Right atrium auricular region (tissue), 2 donors: ENCODE measurements around the gene PDSS2. TPM values are rescaled to one million over a fixed set of nuclear protein-coding genes. Genes with fewer than 3 reads are reported as not detected.

Source experiments
- DNase-seq: peaks from one replicate; pipeline ENCODE4 v3.0.0-alpha.2; 2019; ENCODE audit warnings: low spot score
- H3K27ac ChIP-seq, 2 donors: fragments of 200-600 bp; sonication (generic); 1 replicate in 1 of 2; 2 replicates in 1 of 2; pipeline ENCODE4 v1.5.1; 2016 to 2019
- H3K27me3 ChIP-seq, 2 donors: fragments of 200-600 bp; sonication (generic); one replicate each; pipeline versions ENCODE4 v1.5.1 to v1.6.0; 2017 to 2019
- H3K36me3 ChIP-seq: fragments of 200-600 bp; sonication (generic); one replicate; pipeline ENCODE4 v1.5.1; 2016
- H3K4me1 ChIP-seq, 2 donors: fragments of 200-600 bp; sonication (generic); one replicate each; pipeline versions ENCODE4 v1.5.1 to v1.6.0; 2017 to 2019
- H3K4me3 ChIP-seq, 2 donors: fragments of 200-600 bp; sonication (generic); 1 replicate in 1 of 2; 2 replicates in 1 of 2; pipeline ENCODE4 v1.5.1; 2017 to 2019; ENCODE audit warnings: mild to moderate bottlenecking in 1 of 2, moderate library complexity in 1 of 2
- H3K9me3 ChIP-seq, 2 donors: fragments of 200-600 bp; sonication (generic); one replicate each; pipeline ENCODE4 v1.5.1; 2019
- total RNA-seq, 2 donors: library from RNA; depleted of rRNA; stranded (reverse); fragments of >200 nt; gene quantifications; one replicate each; pipeline ENCODE4 v1.1.0, GENCODE V29; 2016
- TF ChIP-seq, protein P1 (sequence below), 2 donors: fragments of 200-600 bp; sonication (generic); IDR thresholded peaks; one replicate each; pipeline ENCODE4 v1.5.1; 2019; ENCODE audit warnings: antibody characterized with exemption in 2 of 2

PDSS2 gene
- total RNA-seq, 2 donors from 2014 or later: 8.8 to 18.2 TPM

DNA sequence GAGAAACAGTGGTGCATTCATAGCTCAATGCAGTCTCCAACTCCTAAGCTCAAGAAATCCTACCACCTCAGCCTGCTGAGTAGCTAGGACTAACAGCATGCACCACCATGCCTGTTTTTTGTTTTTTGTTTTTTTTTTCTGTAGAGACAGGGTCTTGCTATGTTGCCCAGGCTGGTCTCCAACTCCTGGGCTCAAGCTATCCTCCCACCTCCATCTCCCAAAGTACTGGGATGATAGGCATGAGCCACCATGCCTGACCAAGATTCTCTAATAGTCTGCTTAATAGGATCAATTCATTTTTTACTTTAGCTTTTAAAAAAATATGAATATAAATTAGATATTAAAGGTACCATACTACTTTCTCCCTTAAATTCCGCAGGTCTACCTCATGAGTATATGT lies 191.7 kb downstream of the PDSS2 start:
- H3K27me3 ChIP-seq: no peaks in the 10 kb centered on the region
- no peaks in the 10 kb centered on the region for H3K4me1 ChIP-seq
- TF ChIP-seq, protein P1, sequence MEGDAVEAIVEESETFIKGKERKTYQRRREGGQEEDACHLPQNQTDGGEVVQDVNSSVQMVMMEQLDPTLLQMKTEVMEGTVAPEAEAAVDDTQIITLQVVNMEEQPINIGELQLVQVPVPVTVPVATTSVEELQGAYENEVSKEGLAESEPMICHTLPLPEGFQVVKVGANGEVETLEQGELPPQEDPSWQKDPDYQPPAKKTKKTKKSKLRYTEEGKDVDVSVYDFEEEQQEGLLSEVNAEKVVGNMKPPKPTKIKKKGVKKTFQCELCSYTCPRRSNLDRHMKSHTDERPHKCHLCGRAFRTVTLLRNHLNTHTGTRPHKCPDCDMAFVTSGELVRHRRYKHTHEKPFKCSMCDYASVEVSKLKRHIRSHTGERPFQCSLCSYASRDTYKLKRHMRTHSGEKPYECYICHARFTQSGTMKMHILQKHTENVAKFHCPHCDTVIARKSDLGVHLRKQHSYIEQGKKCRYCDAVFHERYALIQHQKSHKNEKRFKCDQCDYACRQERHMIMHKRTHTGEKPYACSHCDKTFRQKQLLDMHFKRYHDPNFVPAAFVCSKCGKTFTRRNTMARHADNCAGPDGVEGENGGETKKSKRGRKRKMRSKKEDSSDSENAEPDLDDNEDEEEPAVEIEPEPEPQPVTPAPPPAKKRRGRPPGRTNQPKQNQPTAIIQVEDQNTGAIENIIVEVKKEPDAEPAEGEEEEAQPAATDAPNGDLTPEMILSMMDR (IDR thresholded peaks at IDR 0.05): no peak
- no peak overlapping the region for H3K27ac ChIP-seq
- H3K9me3 ChIP-seq: no peaks in the 10 kb centered on the region
- no peaks in the 10 kb centered on the region for H3K36me3 ChIP-seq
- no peak overlapping the region for H3K4me3 ChIP-seq
- DNase-seq: no peak

DNA sequence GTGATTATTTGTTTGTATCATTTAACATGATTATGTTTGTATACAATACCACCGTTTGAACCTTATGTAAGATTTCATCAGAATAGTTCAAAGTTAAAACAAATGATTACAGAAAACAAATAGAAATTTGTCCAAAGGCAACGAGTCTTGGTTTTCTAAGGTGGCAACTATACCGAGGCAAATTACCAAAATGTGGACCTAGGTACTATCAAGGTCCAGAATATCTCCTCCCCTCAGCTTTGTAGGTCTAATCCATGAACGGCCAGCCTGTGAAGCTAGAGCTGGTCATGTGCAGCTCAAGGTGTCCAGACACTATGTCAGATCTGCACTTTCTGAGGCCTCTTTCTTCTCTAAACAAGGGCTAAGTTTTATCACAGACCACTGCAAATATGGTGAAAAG lies 192.4 kb downstream of the PDSS2 start:
- no peaks in the 10 kb centered on the region for H3K36me3 ChIP-seq
- no peaks in the 10 kb centered on the region for H3K9me3 ChIP-seq
- DNase-seq: no peak
- H3K4me3 ChIP-seq: no peak overlapping the region
- no peaks in the 10 kb centered on the region for H3K27me3 ChIP-seq
- TF ChIP-seq, protein P1 (IDR thresholded peaks at IDR 0.05): no peak
- no peaks in the 10 kb centered on the region for H3K4me1 ChIP-seq
- H3K27ac ChIP-seq: no peak overlapping the region

DNA sequence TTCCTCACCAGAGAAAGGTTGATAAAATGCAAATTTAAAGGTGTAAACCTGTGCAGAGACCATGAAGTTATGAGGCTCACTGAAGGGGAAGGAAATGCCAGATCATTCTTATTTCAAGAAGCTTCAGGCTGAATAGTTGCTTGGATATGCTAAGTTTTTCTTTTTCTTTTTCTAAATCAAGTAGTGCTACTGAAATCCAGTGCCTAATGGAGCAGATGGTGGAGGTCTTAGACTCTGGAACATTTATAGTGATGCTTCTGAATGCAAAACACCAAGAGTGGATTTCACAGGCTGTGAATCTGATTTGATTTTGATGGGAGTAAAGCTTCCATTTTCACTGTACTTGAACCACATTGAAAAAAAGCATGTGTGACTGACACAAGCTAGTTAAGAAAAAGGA lies 192.8 kb downstream of the PDSS2 start:
- no peak overlapping the region for H3K27ac ChIP-seq
- no peaks in the 10 kb centered on the region for H3K27me3 ChIP-seq
- H3K9me3 ChIP-seq: no peaks in the 10 kb centered on the region
- H3K4me3 ChIP-seq: no peak overlapping the region
- DNase-seq: no peak
- H3K4me1 ChIP-seq: no peaks in the 10 kb centered on the region
- H3K36me3 ChIP-seq: no peaks in the 10 kb centered on the region
- TF ChIP-seq, protein P1 (IDR thresholded peaks at IDR 0.05): no peak

DNA sequence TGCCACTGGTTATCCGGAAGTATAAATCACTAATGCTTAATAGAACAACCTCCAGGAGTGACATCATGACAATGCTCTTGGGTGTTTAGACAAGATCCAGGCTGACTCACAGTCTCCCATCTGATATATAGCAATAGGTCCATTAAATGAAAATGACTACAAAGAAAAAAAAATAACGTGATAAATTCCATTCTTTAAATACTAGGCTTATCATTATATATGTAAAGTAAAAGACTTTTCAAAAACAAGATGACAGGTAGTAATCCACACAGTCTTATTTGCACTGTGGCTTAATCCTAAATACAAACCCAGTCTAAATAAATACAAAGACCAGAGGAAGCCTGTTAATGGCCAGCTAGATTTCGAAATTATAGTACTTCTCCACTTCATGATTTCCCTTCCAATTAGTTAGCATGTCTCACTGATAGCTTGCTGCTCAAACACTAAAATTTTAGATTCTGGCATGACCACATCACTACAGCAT lies 195.0 kb downstream of the PDSS2 start:
- H3K27ac ChIP-seq: no peak overlapping the region
- H3K36me3 ChIP-seq: no peaks in the 10 kb centered on the region
- H3K4me3 ChIP-seq: no peak overlapping the region
- no peaks in the 10 kb centered on the region for H3K4me1 ChIP-seq
- no peaks in the 10 kb centered on the region for H3K9me3 ChIP-seq
- no peaks in the 10 kb centered on the region for H3K27me3 ChIP-seq
- TF ChIP-seq, protein P1 (IDR thresholded peaks at IDR 0.05): no peak
- no peak for DNase-seq

DNA sequence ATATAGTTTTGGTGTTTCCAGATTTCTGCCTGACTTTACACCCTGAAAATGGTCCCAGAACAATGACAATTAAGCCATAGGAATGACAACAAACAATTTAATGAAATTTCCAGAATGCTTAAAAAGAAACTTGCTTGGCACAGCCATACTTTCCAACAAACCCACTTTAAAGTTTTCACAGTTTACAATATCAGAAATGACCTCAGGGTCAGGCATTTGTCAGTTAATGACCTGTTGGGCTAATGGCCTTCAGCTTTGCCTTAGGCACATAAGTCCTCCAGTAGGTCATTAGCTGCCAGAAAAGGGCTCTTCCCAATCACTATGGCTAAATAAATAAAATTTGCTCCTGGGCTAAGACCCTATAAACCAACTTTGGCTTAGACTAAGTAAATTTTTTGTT lies 199.4 kb downstream of the PDSS2 start:
- TF ChIP-seq, protein P1 (IDR thresholded peaks at IDR 0.05): no peak
- H3K4me3 ChIP-seq: no peak overlapping the region
- H3K27me3 ChIP-seq: no peaks in the 10 kb centered on the region
- H3K4me1 ChIP-seq: no peaks in the 10 kb centered on the region
- no peak for DNase-seq
- no peaks in the 10 kb centered on the region for H3K36me3 ChIP-seq
- H3K27ac ChIP-seq: no peak overlapping the region
- H3K9me3 ChIP-seq: no peaks in the 10 kb centered on the region

DNA sequence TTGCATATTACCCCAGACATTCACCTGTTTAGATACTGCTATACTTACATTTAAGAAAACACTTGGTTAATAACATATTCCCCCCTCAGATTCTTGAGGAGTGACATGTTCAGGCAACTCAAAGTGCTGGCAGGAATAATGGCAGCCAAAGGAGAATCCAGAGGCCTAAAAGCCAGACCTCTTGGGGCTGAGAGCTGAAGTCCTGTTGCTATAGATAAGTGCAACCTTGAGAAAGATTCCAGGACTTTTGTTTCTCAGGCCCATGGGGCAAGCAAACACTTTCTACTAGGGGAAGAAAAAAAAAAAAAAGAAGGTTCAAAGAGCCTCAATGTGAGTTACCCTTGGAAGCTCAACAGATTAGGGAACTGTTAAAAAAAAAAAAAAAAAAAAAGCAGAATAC lies 211.2 kb downstream of the PDSS2 start:
- no peak overlapping the region for H3K27ac ChIP-seq
- no peak overlapping the region for H3K4me3 ChIP-seq
- TF ChIP-seq, protein P1 (IDR thresholded peaks at IDR 0.05): no peak
- H3K4me1 ChIP-seq: no peaks in the 10 kb centered on the region
- H3K27me3 ChIP-seq: no peaks in the 10 kb centered on the region
- H3K9me3 ChIP-seq: no peaks in the 10 kb centered on the region
- H3K36me3 ChIP-seq: no peaks in the 10 kb centered on the region
- no peak for DNase-seq
